ENCODE measurements around the gene CDK7.

Gene CDK7

DNA sequence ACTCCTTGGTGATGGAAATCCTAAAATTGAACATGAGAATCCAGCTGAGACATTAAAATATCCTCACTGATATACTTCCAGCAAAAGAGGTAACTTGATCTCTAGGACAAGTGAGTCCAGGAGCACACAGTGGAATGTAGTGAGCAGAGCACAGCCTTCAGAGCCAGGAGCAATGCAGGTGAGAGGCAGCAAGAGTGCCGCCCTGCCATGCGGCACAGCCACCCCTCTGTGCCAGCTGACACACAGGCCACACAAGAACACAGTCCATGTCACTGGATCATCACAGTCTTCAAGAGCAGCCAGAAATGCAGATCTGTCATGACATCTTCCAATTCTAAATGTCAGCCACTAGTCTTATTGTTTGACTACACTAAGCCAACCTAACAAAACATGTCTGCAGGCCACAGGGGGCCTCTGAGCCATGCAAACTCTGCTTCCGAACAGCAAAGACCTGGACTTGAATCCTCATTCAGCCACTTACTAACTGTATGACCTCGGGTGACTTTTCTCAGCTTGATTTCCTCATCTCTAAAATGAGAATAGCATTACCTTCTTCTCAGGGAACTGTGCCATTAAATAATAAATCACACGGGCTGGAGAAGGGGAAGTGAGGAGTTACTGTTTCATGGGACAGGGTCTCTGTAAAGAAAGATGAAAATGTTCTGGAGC, 50.9 kb downstream of the CDK7 start:
- no peaks in the 10 kb centered on the region for H3K4me1 ChIP-seq (ENCODE audit: control insufficient read depth, low read length)
- H3K4me2 ChIP-seq (ENCODE audit: low read length), result no peak overlapping the region
- H3K4me3 ChIP-seq (ENCODE audit: low read length), result no peak overlapping the region
- peaks cover 4% of the 10 kb centered on the region for H3F3A ChIP-seq (ENCODE audit: control insufficient read depth, insufficient read depth)
- H3K9me3 ChIP-seq (ENCODE audit: control insufficient read depth, insufficient read depth, low read length), result no peaks in the 10 kb centered on the region
- H3K79me2 ChIP-seq (ENCODE audit: control insufficient read depth, low read length), result no peaks in the 10 kb centered on the region
- no peaks in the 10 kb centered on the region for H3K27me3 ChIP-seq (ENCODE audit: control insufficient read depth, low read length)
- no peaks in the 10 kb centered on the region for H3K9me2 ChIP-seq (replicated peaks; ENCODE audit: control insufficient read depth, low read length)
- TF ChIP-seq, protein P1, sequence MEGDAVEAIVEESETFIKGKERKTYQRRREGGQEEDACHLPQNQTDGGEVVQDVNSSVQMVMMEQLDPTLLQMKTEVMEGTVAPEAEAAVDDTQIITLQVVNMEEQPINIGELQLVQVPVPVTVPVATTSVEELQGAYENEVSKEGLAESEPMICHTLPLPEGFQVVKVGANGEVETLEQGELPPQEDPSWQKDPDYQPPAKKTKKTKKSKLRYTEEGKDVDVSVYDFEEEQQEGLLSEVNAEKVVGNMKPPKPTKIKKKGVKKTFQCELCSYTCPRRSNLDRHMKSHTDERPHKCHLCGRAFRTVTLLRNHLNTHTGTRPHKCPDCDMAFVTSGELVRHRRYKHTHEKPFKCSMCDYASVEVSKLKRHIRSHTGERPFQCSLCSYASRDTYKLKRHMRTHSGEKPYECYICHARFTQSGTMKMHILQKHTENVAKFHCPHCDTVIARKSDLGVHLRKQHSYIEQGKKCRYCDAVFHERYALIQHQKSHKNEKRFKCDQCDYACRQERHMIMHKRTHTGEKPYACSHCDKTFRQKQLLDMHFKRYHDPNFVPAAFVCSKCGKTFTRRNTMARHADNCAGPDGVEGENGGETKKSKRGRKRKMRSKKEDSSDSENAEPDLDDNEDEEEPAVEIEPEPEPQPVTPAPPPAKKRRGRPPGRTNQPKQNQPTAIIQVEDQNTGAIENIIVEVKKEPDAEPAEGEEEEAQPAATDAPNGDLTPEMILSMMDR (IDR thresholded peaks at IDR 0.05; ENCODE audit: low read depth, low read length, poor library complexity, severe bottlenecking), result no peak
- no peak for TF ChIP-seq EZH2phosphoT487 (IDR thresholded peaks at IDR 0.05; ENCODE audit: borderline replicate concordance, low read length)
- H3K27ac ChIP-seq (ENCODE audit: low read depth, low read length), result no peak overlapping the region
- no peaks in the 10 kb centered on the region for H4K20me1 ChIP-seq (ENCODE audit: control insufficient read depth, insufficient read depth, low read depth, low read length)
- peaks cover 8% of the 10 kb centered on the region for H3K36me3 ChIP-seq (ENCODE audit: control insufficient read depth, low read length)

DNA sequence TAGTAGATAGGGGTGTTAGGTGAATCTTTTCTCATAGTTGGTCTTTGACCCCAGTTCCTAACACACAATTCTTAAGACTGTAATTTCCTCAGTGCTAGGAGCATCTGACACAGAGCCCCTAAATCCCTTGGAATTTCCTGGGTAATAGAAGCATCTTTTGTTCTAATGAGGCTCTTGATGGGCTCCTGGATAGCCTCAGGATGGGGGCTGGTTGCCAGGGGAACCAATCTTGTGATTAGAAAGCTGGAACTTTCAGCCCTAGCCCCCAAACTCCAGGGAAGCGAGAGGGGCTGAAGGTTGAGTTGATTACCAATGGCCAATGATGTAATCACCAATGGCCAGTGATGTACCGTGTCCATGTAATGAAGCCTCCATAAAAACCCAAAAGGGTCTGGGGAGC, 53.4 kb downstream of the CDK7 start:
- no peaks in the 10 kb centered on the region for H3K36me3 ChIP-seq (ENCODE audit: control insufficient read depth, low read length)
- H3K9me2 ChIP-seq (replicated peaks; ENCODE audit: control insufficient read depth, low read length), result no peaks in the 10 kb centered on the region
- no peaks in the 10 kb centered on the region for H3K4me1 ChIP-seq (ENCODE audit: control insufficient read depth, low read length)
- H3K4me2 ChIP-seq (ENCODE audit: low read length), result no peak overlapping the region
- H3F3A ChIP-seq (ENCODE audit: control insufficient read depth, insufficient read depth), result peaks cover 9% of the 10 kb centered on the region; the same call in 1 of the 2 replicates
- H4K20me1 ChIP-seq (ENCODE audit: control insufficient read depth, insufficient read depth, low read depth, low read length), result no peaks in the 10 kb centered on the region
- H3K79me2 ChIP-seq (ENCODE audit: control insufficient read depth, low read length), result no peaks in the 10 kb centered on the region
- H3K9me3 ChIP-seq (ENCODE audit: control insufficient read depth, insufficient read depth, low read length), result no peaks in the 10 kb centered on the region
- TF ChIP-seq, protein P1 (IDR thresholded peaks at IDR 0.05; ENCODE audit: low read depth, low read length, poor library complexity, severe bottlenecking), result no peak
- TF ChIP-seq EZH2phosphoT487 (IDR thresholded peaks at IDR 0.05; ENCODE audit: borderline replicate concordance, low read length), result no peak
- H3K27me3 ChIP-seq (ENCODE audit: control insufficient read depth, low read length), result no peaks in the 10 kb centered on the region
- H3K4me3 ChIP-seq (ENCODE audit: low read length), result no peak overlapping the region
- H3K27ac ChIP-seq (ENCODE audit: low read depth, low read length), result no peak overlapping the region

DNA sequence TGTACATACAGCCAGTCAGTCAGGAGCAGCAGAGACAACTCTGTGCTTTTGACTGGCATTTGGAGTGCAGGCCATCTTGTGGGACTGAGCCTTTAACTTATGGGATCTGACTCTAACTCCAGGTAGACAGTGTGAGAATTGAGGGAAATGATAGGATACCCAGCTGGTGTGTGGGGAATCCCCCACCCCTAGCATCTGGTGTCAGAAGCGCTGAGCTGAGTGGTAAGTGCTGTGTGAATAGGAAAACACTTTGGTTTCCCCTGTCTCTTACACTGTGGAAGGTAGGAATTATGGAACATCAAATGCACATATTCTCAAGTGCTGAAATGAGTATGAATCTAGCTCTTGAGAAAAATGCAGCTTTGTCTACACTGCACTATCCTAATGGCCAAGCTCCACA, 54.0 kb downstream of the CDK7 start:
- Histone ChIP-seq H3K9me2 (replicated peaks; ENCODE audit: control insufficient read depth, low read length) (no peaks in the 10 kb centered on the region), H3K36me3 (ENCODE audit: control insufficient read depth, low read length) (no peaks in the 10 kb centered on the region)

More for the DNA sequence above, 54.0 kb downstream of the CDK7 start:
- Histone ChIP-seq H3K4me3 (ENCODE audit: low read length) (no peak overlapping the region), H3K4me2 (ENCODE audit: low read length) (no peak overlapping the region), H3K9me3 (ENCODE audit: control insufficient read depth, insufficient read depth, low read length) (no peaks in the 10 kb centered on the region), H3F3A (ENCODE audit: control insufficient read depth, insufficient read depth) (peaks cover 9% of the 10 kb centered on the region; the same call in 1 of the 2 replicates), H4K20me1 (ENCODE audit: control insufficient read depth, insufficient read depth, low read depth, low read length) (no peaks in the 10 kb centered on the region), H3K4me1 (ENCODE audit: control insufficient read depth, low read length) (no peaks in the 10 kb centered on the region), H3K27me3 (ENCODE audit: control insufficient read depth, low read length) (no peaks in the 10 kb centered on the region), H3K79me2 (ENCODE audit: control insufficient read depth, low read length) (no peaks in the 10 kb centered on the region), H3K27ac (ENCODE audit: low read depth, low read length) (no peak overlapping the region)
- no peak for TF ChIP-seq EZH2phosphoT487 (IDR thresholded peaks at IDR 0.05; ENCODE audit: borderline replicate concordance, low read length)
- TF ChIP-seq, protein P1 (IDR thresholded peaks at IDR 0.05; ENCODE audit: low read depth, low read length, poor library complexity, severe bottlenecking), result no peak
